GM19035 (cell line): ENCODE data around the gene OXCT2.
"Not testable (repeated sequence)": the region's sequence is repeated elsewhere in the genome, so short reads cannot be mapped to it uniquely, and the experiment has no call there.

Experiments
- ATAC-seq: cut with Tn5 transposase; IDR thresholded peaks from one replicate; pipeline ENCODE4 v1.9.1; 2021; ENCODE audit not compliant: unreplicated experiment

The OXCT2 gene

DNA sequence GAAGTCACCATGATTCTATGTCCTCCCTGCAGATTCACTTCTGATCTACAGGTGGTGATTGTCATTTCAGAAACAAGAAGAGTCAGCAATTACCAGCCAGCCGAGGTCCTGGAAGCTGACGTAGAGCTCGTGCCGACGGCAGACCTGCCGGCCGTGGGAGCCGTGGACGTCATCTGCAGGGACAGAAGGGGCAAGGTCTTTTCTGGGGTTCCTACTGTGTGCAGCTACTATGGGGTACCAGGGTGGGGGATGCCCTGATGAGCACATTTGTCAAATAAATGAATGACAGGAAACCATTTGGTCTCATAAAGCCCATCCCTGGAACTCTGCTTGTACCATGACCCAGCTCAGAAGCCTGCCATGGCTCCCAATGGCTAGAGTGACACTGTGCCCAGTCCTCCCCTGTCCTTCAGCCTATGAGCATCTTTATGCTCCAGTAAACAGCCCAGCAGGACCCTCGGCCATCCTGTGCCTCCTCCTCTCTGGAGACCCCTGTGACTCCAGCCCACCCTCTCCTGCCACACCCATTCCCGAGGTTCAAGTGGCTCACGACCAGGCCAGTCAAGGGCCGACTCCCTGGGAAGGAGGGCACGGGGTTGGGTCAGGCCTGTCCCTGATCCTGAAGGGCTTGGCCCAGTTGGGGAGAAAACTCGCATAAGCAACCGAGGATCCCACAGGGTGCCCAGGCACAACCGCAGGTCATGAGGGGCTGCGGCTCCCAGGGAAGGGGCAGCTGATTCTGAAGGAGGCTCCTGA is 7.4 kb downstream of the OXCT2 start:
- ATAC-seq: not testable (repeated sequence)

DNA sequence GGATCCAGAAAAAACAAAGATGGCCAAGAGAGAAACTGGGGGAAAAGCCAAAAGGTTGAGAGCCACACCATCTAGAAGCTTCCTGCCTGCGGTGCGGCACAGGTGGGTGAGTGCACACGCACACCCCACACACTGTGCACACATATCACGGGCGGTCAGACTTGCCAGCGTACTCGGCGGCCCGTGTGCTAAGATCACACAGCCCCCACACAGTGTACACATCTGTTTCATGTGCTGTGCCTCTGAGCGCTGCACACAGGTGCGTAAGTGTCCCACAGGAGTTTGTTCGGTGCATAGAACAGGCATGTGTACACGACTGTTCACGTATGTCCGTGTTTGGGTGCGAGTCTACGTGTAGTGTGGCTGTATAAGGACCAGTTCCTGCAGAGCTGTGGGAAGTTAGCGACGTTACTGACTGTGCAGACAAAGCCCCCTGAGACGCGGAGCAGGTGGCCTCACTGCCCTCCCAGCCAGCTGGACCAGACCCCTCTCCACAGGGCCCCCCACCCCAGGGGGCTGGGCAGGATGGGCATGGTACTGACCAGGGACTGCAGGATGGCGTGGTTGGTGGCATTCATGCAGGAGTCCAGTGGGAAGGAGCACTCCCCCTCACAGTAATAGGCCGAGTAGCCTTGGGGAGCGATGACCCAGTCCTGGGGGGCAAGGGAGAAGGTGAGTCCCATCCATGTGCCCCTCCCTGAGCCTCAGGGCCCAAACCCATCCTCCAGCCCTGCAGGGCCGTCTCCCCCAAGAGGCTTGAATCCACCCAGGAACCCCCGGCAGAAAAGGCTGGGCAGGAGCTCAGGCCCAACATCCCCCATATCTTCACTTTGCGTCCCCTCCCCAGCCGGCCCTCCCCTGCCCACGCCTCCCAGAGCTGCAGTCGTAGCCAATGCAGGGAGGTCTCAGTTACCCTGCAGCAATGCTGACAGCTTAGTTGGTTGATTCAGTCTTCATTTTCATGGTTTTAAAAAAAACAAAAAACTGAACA is 8.3 kb downstream of the OXCT2 start:
- no peak for ATAC-seq

- no peak for ATAC-seq
Measured at GRCh38 chr1:39761557-39762260, 9.4 kb downstream of the OXCT2 start.

- no peak for ATAC-seq
Measured at GRCh38 chr1:39761016-39761415, 10.1 kb downstream of the OXCT2 start.

GRCh38 chr1:39760074-39761008 is 10.8 kb downstream of the OXCT2 start:
- ATAC-seq: no peak

- ATAC-seq: no peak
Measured at GRCh38 chr1:39759436-39759726, 11.8 kb downstream of the OXCT2 start.

DNA sequence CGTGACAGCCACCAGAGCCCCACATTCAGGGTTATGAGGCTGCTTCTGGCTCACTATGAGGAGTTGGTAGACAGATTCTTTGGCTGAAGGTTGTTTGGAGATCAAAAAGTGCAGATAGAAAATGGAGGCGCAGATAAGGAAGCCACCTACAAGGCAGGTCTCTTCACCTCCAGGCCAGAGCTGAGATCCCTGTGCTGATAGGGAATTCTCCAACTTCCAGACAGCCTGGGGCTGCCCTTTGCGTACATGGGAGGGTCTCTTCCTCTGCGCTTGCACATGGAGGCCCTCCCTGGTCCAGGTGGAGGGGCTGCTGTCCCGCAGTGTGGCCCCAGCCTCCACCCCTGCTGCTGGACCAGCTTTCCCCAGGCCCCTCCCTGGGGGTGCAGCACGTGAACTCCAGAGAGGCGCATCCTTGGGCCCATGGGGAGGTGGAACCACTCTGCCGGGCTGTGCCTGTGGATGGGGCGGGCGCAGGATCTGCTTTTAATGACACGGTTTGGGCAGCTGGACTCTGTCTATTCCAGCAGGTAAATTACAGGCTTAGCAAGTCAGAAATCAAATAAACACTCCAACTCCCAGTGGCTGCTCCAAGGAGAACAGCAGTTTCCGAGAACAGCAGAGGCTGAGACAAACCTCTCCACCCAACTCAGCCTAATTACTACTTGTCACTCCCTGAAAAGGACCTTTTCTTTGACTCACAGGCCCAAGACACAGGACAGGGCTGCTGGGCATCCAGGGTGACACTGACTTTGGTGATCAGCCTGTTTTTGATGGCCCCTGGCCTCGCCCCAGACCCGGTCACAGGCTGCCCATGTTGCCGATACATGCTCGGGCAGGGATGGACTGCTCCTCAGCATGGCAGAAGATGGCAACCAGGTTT is 12.4 kb downstream of the OXCT2 start:
- no peak for ATAC-seq

DNA sequence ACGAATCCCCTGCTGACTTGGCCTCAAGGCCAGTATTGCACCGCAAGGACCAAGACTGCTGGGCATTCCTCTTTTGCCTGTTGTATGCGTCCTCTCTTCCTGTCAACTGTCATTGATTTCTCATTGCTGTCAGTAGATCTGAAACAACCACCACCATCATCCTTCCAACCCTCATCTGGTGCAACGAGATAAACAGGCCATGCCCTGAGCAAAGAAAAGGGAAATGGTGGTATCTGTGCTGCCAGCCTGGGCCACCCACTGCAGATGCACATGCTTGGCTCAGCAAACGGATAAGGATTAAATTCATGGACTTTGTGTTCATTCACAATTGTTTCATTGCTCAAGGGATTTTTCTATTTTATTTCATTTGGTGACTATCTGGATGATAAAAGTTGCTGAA is 13.6 kb downstream of the OXCT2 start:
- no peak for ATAC-seq

DNA sequence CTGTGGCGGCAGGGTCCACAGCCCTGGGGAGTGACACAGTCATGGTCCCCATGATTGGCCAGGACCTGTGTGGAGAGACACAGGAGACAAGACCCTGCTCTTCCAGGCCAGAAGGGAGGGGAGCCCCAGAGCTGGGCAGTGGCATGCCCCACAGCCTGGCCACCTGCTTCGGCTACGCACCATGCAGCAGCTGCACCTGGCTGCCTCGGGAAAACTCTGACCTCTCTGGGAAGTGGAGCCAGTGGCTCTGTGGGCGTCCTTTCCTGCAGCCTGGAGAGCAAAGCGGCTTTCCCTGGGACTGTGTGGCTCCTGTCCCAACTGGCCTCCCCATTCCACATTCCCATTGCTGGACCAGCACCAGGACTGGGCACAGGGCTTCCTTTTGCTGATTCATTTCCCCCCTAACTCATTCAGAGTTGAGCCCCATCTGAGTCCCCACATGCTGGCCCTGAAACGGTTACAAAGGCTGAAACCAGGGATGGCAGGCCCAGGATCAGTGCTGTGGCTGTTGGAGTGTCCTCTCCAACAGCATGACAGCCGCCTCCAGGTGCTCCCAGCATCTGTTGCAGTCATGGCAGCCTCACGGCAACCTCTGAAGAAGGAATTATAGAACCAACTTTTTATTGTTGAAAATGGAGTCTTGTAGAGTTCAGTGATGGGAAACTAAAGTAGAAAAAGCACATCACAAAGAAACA is 15.0 kb downstream of the OXCT2 start:
- no peak for ATAC-seq

GRCh38 chr1:39754906-39755504 is 16.1 kb downstream of the OXCT2 start:
- no peak for ATAC-seq

DNA sequence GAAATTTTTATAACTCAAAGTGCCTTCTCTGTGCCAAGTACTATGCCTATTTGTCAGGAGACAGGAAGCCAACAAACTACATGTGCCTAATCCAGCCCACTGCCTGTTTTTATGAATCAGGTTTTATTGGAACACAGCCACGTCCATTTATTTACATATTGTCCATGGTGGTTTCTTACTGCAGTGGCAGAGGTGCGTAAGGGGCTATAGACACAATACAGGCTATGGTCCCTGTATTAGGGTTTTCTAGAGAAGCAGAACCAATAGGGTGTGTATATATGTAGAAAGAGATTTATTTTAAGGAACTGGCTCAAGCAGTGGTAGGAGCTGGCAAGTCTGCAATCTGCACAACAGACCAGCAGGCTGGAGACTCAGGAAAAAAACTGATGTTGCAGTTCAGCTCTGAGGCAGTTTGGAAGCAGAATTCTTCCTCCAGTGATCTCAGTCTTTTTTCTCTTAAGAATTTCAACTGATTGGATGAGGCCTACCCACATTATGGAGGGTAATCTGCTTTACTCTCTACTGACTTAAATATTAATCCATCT is 17.1 kb downstream of the OXCT2 start:
- ATAC-seq: no peak

DNA sequence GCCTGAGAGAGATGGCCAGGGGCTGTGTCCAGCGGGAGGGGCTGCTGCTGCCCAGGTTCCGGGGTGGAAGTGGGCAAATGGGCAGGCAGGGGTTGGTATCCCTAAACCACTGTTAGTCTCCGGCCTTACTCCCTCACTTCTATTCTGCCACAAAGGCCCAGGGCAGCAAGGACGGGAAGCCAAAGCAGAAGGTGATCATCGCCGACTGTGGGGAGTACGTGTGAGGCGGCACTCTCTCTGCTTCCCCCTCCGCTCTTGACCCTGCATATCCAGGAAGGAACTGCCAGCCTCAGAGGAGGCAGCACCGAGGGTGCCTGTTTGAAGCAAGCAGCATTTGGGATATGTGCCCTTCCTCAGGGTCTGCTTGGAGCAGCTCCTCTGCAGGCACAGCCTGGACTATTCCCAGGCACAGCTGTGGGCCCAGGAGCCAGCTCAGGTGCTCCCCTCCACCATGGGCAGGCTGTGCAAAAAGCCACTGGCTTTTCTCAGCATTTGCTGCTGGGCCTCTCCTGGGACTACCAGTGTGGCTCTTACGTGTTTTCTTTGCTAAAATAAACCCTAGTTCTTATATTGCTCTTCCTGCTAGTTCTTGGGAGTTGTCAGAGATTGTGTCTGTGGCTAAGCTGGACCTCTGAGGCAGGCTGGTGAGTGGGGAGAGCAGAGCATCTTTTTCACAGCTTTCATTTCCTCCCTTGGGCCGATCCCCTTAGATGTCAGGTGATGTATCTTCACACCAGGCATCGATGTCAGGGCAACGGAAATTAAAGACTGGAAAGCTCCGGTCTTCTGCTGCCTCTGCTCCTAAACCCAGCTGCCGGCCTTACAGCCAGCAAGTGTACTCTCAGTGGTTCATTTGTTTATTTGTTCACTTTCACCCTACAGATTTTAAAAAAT is 17.8 kb downstream of the OXCT2 start:
- no peak for ATAC-seq

DNA sequence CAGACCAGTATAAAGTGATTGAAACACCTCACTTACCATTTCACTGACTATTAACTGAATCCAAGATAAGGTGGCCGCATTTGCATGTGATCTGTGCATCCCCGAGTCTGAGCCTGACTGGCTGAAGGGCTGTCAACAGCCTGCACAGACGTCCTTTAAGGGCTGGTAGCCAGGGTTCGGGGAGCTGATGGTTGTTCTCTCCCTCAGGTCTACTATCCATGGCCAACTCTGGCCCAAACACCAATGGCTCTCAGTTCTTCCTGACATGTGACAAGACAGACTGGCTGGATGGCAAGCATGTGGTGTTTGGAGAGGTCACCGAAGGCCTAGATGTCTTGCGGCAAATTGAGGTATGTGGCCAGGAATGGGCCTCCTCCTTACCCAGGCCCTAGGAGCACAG is 18.4 kb downstream of the OXCT2 start:
- no peak for ATAC-seq

GRCh38 chr1:39751595-39751994 is 19.6 kb downstream of the OXCT2 start:
- no peak for ATAC-seq

DNA sequence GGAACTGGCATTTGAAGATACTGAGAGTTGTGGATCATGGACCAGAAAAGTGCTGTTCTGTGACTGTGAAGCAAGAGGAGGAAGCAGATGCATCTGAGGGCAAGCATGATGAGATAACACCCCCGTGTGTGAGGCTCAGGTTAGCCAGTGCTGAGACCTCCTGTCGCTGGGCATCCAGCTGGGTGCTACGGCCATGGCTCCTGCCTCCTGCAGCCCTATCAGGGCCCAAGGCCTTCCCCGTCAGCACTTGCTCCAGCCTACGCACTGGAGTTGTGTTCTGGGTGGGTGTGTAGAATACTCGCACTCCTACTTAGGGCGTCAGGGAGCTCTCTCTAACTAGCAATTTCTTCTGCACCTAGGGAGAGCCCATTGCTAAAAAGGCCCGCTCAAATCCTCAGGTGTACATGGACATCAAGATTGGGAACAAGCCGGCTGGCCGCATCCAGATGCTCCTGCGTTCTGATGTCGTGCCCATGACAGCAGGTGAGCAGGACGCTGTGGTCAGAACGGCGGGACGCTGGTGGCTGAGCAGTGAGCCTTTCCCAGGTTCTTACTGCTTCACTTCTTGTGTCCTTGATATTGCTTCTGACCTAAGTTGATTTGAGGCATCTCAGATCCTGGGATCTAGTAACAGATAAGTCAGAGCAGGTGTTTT is 26.0 kb downstream of the OXCT2 start:
- no peak for ATAC-seq

- ATAC-seq: peak; percentile 93
Measured at GRCh38 chr1:39738622-39739366, 32.4 kb downstream of the OXCT2 start, which contains the start of gene PPIE. Gene PPIE, plus strand, starts transcription at chr1:39738882. Its CDS starts 19 bp downstream, at chr1:39738901.
